Activated CD4-positive, alpha-beta T cell treated with anti-CD3 and anti-CD28 coated beads, Interleukin-10, Interleukin-2, amounts not matched to agents 100 ng/mL and 50 ng/mL, durations not matched to agents 16 hours and 8 hours (primary cell): ENCODE data around the gene PANX2.
A peak's percentile ranks its signal among the peaks of the same experiment; 100 is the strongest.
"Not testable (repeated sequence)": the region's sequence is repeated elsewhere in the genome, so short reads cannot be mapped to it uniquely, and the experiment has no call there.

ENCODE experiments used
- DNase-seq: peaks from one replicate; pipeline ENCODE4 v3.0.0-alpha.2; 2020

The PANX2 gene

DNA sequence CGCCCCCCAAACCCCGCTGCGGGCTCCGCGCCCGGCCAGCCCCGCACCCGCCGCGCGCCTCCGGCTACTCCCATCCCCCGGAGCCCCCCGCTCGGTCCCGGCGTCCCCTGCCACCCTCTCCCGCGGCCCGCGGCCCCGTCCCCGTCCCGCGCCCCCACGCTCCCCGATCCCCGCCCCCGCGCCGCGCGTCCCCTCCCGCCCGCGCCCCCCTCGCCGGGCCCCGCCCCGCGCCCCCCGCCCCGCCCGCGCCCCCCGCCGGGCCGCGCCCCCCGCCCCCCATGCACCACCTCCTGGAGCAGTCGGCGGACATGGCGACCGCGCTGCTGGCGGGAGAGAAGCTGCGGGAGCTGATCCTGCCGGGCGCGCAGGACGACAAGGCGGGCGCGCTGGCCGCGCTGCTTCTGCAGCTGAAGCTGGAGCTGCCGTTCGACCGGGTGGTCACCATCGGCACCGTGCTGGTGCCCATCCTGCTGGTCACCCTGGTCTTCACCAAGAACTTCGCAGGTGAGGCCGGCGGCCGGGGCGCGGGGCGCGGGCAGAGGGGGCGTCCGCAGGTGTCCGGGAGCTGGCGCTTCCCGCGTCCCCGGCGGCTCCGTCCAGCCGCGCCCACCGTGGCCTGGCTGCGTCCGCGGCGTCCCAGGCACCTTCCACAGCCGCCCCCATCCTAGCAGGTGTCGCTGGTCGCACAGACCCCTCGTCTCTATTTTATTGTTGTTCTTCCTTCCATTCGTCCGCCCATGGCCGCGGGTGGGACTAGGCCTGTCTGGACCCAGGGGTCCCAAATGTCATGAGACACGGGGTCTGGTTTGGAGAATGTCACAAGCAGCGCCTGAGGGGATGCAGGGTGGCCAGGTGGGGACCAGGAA, at the start of gene PANX2:
PANX2 (plus strand) TSS at position 279 of the 866 bp plus-strand sequence; CDS start at position 279, 0 bp downstream.
- DNase-seq, result no peak

GRCh38 chr22:50121202-50121740, 49.3 kb upstream of the PANX2 start:
- no peak for DNase-seq

DNA sequence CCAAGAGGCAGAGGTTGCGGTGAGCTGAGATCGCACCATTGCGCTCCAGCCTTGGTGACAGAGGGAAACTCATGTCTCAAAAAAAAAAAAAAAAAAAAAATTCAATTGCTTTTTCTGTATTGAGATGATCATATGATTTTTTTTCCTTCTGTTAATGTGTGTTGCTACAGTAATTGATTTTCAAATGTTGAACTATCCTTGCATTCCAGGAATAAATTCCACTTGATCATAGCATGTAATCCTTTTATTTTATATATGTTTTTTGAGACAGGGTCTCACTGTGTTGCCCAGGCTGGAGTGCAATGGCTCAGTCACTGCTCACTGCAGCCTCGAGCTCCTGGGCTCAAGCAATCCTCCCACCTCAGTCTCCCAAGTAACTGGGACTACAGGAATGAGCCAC, 47.4 kb upstream of the PANX2 start:
- no peak for DNase-seq

DNA sequence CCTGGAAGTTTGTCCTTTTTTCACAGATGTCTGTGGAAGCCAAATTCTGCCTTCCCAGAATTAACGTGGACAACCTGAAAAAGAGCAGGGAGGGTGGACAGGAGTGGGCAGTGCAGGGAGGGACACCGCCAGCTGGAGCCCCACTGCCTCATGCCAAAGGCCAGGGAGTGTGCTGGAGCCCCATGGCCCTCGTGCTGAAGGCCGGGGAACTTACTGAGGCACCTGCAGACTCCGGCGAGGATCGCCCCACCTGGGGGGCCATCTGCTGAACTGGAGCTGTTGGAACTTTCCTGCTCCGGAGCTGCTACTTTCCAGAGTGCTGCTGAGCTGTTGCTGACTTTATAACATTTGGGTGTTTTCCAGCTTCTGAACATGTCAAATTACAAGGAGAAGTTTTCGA, 45.5 kb upstream of the PANX2 start:
- no peak for DNase-seq

GRCh38 chr22:50129121-50129736, 41.3 kb upstream of the PANX2 start:
- DNase-seq, result no peak

- no peak for DNase-seq
These were observed 38.6 kb upstream of the PANX2 start for GRCh38 chr22:50131894-50132293.

GRCh38 chr22:50134481-50134880, 36.0 kb upstream of the PANX2 start:
- no peak for DNase-seq

GRCh38 chr22:50136581-50137015, 33.9 kb upstream of the PANX2 start:
- DNase-seq, result no peak

DNA sequence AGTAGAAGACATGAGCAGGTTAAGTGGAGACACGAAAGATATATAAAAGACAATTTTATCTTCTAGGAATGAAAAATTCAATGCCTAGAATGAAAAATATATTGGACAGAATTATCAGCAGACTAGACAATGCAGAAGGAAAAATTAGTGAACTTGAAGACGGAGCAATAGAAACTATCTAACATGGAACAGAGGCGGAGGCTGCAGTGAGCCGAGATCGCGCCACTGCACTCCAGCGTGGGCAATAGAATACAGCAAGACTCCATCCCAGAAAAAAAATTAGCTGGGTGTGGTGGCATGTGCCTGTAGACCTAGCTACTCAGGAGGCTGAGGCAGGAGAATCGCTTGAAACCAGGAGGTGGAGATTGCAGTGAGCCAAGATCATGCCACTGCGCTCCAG, 33.3 kb upstream of the PANX2 start:
- not testable (repeated sequence) for DNase-seq

DNA sequence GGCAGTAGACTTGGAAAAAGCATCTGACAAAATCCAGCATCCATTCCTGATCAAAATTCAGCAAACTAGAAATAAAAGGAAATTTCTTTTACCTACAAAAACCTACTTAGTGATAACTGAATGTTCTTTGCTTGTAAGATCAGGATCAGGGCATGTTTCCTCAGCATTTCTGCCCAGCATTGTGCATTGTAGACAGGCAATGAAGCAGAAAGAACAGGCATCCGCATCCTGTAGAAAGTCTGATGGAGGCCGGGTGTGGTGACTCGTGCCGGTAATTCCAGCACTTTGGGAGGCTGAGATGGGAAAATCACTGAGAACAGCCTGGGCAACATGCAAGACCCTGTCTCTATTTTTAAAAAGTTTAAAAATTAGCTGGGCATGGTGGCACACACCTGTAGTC, 32.5 kb upstream of the PANX2 start:
- DNase-seq, result no peak

DNA sequence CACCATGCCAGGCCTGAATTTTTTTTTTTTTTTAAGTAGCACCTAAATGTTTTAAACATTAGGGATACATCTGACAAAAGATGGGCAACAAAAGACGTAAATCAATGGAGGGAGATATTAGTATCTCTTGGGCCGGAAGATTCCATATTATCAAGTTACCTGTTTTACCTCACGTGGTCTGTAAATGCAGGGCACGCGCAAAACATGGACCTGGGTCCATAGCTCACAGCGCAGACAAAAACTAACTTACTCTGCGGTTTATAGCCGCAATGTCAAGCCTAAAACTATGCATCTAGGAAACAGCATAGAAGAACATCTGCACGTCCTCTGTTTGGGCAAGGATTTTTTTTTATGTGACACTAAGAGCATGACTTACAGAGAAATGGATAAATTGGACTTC, 31.5 kb upstream of the PANX2 start:
- no peak for DNase-seq

GRCh38 chr22:50139843-50140415, 30.6 kb upstream of the PANX2 start:
- peak; percentile 9 for DNase-seq

DNA sequence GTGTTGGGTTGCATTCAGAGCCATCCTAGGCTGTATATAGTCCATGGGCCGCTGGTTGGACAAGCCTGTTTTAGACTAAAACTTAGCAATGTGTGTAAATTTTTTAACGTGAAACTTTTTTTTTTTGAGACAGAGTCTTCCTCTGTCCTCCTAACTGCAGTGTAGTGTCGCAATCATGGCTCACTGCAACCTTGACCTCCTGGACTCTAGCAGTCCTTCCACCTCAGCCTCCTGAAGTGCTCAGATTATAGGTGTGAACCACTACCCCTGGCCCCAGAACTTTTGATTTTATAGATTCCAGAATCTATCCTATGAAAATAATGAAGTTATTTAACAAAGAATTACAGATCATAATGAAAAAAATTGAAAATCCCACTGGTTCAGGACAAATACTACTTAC, 29.9 kb upstream of the PANX2 start:
- DNase-seq, result no peak

GRCh38 chr22:50141462-50141861, 29.1 kb upstream of the PANX2 start:
- no peak for DNase-seq

DNA sequence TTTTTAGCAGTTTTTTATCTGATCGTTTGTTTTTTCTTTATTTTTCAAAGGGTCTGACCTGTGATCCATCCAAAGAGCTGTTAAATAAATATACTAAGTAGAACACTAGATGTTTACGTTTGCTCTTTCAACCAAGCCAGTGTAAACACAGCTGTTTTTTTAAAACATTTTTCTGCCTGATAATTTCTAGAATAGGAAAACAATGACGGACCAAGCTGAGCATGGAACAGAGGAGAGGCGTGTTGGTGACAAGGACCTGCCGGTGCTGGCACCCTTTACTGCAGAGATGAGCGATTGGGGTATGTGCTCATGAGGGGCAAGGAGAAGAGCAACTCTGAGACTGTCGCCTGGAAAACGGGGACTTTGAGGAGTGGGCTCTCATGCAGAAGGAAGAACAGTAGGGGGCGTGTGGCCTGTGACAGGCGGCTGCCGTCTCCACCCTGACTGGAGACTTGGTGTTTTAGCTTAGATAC, 28.6 kb upstream of the PANX2 start:
- DNase-seq, result no peak

- DNase-seq, result no peak
These were observed 27.4 kb upstream of the PANX2 start for GRCh38 chr22:50143096-50143495.

GRCh38 chr22:50144005-50144614, 26.4 kb upstream of the PANX2 start:
- DNase-seq, result no peak

- DNase-seq, result no peak
These were observed 24.7 kb upstream of the PANX2 start for GRCh38 chr22:50145721-50146438.

DNA sequence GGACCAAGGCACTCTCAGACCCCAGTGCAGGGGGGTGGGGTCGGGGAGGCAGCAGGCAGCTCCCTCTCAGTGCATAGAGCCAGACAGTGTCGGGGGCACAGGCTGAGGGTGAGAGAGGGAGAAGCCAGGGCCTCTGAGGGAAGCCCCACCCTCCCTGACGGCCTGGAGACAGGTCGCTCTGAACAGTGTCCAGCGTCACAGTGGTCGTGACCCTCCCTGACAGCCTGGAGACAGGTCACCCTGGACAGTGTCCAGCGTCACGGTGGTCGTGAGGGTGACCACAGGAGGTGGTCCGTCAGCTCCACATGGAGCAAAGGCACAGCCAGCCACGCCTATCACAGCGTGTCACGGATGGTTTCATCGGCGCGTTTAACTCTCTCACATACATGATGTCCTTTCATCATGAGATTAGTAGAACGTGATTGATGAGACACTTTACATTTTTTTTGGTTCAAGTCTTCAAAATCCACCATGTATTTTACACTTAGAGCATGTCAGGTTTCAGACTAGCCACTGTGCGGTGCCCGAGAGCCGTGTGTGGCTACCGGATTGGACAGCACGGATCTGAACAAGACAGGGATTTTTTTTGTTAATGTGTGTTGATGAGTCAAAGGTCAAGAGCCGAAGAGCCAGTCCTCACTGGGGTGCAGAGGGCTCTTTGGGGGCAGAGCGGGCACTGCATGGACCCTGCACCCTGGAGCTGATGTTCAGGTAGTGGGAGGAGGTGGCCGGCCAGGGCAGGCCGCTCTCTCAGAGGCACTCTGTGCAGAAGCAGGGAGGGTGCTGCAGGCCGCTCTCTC, 23.9 kb upstream of the PANX2 start:
- DNase-seq, result no peak

- not testable (repeated sequence) for DNase-seq
These were observed 23.0 kb upstream of the PANX2 start for GRCh38 chr22:50147258-50148165.

DNA sequence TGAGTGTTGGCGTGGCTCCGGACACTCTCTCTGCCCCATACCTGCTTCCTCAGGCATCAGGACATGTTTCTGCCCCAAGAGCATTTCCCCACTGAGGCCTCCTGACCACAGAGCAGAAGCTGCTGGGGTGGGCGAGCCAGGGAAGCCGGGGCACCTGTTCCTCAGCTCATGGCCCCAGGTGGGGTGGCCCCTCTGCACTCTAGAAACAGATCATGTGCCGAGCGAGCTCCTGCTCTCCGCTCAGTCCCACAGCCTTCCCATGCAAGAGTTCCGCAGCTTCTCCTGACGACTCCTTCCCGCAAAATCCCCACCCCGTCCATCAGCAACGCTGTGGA, 22.4 kb upstream of the PANX2 start:
- DNase-seq, result no peak
